WERI-Rb-1 (cell line): ENCODE results near the gene SCYGR2.
"Not testable (repeated sequence)": the region's sequence is repeated elsewhere in the genome, so short reads cannot be mapped to it uniquely, and the experiment has no call there.

Experiments
- DNase-seq: peaks from one replicate; pipeline ENCODE4 v3.0.0-alpha.2; 2020
- H3K27ac ChIP-seq: fragments of 250-450 bp; sonication (Bioruptor Pico); 2 replicates; pipeline ENCODE4 v1.5.1; 2020; ENCODE audit warnings: mild to moderate bottlenecking, moderate library complexity
- H3K27me3 ChIP-seq: fragments of 250-450 bp; sonication (Bioruptor Pico); 2 replicates; pipeline ENCODE4 v1.5.1; 2021; ENCODE audit warnings: mild to moderate bottlenecking, low read depth, moderate library complexity; ENCODE audit not compliant: insufficient read depth, severe bottlenecking
- H3K36me3 ChIP-seq: fragments of 250-450 bp; sonication (Bioruptor Pico); 2 replicates; pipeline ENCODE4 v1.5.1; 2020; ENCODE audit warnings: mild to moderate bottlenecking, moderate library complexity
- H3K4me3 ChIP-seq: 2 replicates; pipeline ENCODE4 v1.5.1; 2011; ENCODE audit warnings: low read depth, mild to moderate bottlenecking, control low read depth, low read length
- H3K9me3 ChIP-seq: fragments of 250-450 bp; sonication (Bioruptor Pico); 2 replicates; pipeline ENCODE4 v1.5.1; 2021; ENCODE audit warnings: mild to moderate bottlenecking, moderate library complexity; ENCODE audit not compliant: severe bottlenecking
- TF ChIP-seq, protein P1 (sequence below): IDR thresholded peaks from 2 replicates; pipeline ENCODE4 v1.5.1; 2011; ENCODE audit warnings: low read depth, mild to moderate bottlenecking, control low read depth, inconsistent platforms, low read length

The SCYGR2 gene

DNA sequence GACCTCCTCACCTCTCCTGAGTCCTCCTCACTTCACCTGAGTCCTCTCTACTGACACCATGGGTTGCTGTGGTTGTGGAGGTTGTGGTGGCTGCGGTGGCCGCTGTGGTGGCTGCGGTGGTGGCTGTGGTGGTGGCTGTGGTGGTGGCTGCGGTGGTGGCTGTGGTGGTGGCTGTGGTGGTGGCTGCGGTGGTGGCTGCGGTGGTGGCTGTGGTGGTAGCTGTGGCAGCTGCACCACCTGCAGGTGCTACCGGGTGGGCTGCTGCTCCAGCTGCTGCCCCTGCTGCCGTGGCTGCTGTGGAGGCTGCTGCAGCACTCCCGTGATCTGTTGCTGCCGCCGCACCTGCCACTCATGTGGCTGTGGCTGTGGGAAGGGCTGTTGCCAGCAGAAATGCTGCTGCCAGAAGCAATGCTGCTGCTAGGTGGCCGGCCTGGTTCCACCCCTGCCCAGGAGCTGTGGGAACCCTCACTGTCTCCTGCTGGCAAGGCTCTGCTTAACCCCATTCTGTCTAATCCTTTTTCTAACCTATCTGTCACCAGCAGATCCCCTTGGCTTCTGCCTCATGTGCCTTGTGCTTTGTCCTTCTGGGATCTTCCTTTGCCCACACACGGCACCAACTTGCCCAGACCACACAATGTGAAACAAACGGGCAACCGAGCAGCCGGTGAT lies at the start of gene SCYGR2:
Gene SCYGR2 (plus strand): TSS at position 59 of the 669 bp plus-strand sequence. CDS start 0 bp downstream, at position 59.
- H3K27me3 ChIP-seq, H3K36me3 ChIP-seq, H3K27ac ChIP-seq, H3K4me3 ChIP-seq, H3K9me3 ChIP-seq: not testable (repeated sequence)
- DNase-seq: peak; percentile 31

GRCh38 chr2:227551836-227552235 lies 46.9 kb upstream of the SCYGR2 start:
- TF ChIP-seq, protein P1, sequence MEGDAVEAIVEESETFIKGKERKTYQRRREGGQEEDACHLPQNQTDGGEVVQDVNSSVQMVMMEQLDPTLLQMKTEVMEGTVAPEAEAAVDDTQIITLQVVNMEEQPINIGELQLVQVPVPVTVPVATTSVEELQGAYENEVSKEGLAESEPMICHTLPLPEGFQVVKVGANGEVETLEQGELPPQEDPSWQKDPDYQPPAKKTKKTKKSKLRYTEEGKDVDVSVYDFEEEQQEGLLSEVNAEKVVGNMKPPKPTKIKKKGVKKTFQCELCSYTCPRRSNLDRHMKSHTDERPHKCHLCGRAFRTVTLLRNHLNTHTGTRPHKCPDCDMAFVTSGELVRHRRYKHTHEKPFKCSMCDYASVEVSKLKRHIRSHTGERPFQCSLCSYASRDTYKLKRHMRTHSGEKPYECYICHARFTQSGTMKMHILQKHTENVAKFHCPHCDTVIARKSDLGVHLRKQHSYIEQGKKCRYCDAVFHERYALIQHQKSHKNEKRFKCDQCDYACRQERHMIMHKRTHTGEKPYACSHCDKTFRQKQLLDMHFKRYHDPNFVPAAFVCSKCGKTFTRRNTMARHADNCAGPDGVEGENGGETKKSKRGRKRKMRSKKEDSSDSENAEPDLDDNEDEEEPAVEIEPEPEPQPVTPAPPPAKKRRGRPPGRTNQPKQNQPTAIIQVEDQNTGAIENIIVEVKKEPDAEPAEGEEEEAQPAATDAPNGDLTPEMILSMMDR: no peak
- H3K9me3 ChIP-seq: no peaks in the 10 kb centered on the region
- H3K4me3 ChIP-seq: no peak overlapping the region
- H3K27ac ChIP-seq: no peak overlapping the region
- no peak for DNase-seq
- H3K36me3 ChIP-seq: peaks cover 13% of the 10 kb centered on the region
- H3K27me3 ChIP-seq: no peaks in the 10 kb centered on the region

DNA sequence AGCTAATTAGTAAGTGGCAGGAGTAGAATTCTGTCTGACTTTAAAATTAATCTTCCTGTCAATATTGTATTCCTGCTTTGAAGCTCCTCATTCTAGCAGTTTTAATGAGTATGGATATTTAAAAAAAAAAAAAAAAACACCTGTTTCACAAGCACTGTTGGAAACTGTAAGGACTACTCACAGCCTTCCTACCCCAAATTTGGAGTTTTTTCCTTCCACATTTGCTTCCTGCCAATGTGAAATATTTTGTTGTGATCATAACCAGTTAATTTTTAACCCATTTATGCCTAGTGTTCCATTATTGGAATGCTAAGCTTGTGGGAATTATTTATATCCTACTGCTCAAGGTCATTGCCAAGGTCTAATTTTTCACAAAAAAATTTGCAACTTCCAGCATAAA lies 36.1 kb upstream of the SCYGR2 start:
- Histone ChIP-seq H3K9me3 (no peaks in the 10 kb centered on the region), H3K27ac (no peak overlapping the region), H3K4me3 (no peak overlapping the region), H3K27me3 (no peaks in the 10 kb centered on the region), H3K36me3 (no peaks in the 10 kb centered on the region)
- DNase-seq: no peak
- TF ChIP-seq, protein P1: no peak

- no peak overlapping the region for H3K4me3 ChIP-seq
- H3K9me3 ChIP-seq: no peaks in the 10 kb centered on the region
- TF ChIP-seq, protein P1: no peak
- no peak overlapping the region for H3K27ac ChIP-seq
- no peaks in the 10 kb centered on the region for H3K27me3 ChIP-seq
- DNase-seq: no peak
- no peaks in the 10 kb centered on the region for H3K36me3 ChIP-seq
Observed at GRCh38 chr2:227565080-227565479, 33.6 kb upstream of the SCYGR2 start.

DNA sequence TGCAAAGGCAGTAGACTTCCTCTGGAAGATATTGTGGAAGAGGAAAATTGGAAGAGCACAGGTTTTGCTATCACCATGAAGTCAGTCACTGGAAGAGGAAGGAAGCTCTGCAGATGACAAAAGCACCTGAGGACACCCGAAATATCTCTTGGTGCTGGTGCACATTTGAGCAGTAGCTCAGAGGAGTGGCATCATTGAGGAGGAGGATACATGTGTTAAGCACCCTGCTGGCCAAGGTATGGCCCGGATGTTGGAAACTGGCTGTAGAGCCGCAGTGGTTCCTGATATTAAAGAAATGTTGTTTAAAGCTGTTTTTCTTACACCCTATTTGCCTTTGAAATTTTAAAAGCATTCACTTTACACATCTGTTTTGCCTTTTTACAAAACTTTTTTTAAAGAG lies 32.7 kb upstream of the SCYGR2 start:
- Histone ChIP-seq H3K27me3 (no peaks in the 10 kb centered on the region), H3K27ac (no peak overlapping the region), H3K9me3 (no peaks in the 10 kb centered on the region), H3K4me3 (no peak overlapping the region), H3K36me3 (no peaks in the 10 kb centered on the region)
- TF ChIP-seq, protein P1: no peak
- no peak for DNase-seq

DNA sequence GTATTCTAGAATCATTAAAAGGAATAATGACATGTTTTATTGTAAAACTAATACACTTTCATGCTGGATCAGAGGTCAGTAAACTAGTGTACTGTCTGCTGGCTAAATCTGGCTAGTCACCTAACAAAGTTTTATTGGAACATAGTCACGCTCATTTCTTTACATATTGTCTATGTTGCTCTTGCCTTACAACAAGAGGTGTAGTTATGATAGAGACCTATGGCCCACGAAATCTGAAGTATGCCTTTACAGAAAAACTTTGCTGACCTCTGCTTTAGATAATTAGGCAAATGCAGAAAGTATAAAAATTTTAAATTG lies 29.9 kb upstream of the SCYGR2 start:
- H3K27ac ChIP-seq: no peak overlapping the region
- no peak for DNase-seq

More for the DNA sequence above, 29.9 kb upstream of the SCYGR2 start:
- no peaks in the 10 kb centered on the region for H3K36me3 ChIP-seq
- TF ChIP-seq, protein P1: no peak
- H3K27me3 ChIP-seq: no peaks in the 10 kb centered on the region
- H3K4me3 ChIP-seq: no peak overlapping the region
- H3K9me3 ChIP-seq: no peaks in the 10 kb centered on the region
